ENCODE data around the gene FEZ2. TPM values are rescaled to one million over a fixed set of nuclear protein-coding genes. Genes with fewer than 3 reads are reported as not detected.

Gene FEZ2
- total and polyA plus RNA-seq, 10 of the 15 experiments (the other 5 are each of a cell fraction or from before 2014, with no cell fraction given), result 3.0 to 15.4 (median 6.6) TPM

DNA sequence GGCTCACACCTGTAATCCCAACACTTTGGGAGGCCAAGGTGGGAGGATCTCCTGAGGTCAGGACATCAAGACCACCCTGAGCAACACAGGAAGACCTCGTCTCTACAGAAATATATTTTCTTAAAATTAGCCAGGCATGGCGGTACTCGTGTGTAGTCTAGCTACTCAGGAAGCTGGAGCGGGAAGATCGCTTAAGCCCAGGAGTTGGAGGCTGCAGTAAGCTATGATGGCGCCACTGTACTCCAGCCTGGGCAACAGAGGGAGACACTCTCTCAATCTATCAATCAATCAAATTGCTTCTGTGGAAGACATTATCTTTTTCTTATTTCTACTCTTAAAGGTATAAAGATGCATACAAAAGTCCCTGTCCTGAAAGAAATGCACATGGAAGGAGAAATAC is 11.3 kb downstream of the FEZ2 start:
- BruUV-seq (replicated peaks), result no TSS peak
- intact Hi-C loops (cut with micrococcal nuclease; ENCODE audit: unreplicated experiment) (no loop called here), in situ Hi-C loops (cut with MboI) (no loop called here)
- Histone ChIP-seq H4K20me1 (ENCODE audit: control insufficient read depth, insufficient read depth) (no peaks in the 10 kb centered on the region), H3K9me3 (replicated peaks; ENCODE audit: control insufficient read depth, insufficient read depth, low read length) (no peaks in the 10 kb centered on the region), H3K79me2 (ENCODE audit: control insufficient read depth, insufficient read depth, low read length) (no peaks in the 10 kb centered on the region; the same call in 1 of the 2 replicates), H2AFZ (ENCODE audit: control insufficient read depth, low read depth, low read length) (no peak overlapping the region), H3K4me2 (ENCODE audit: control insufficient read depth, insufficient read depth) (no peak overlapping the region), H3K9ac (ENCODE audit: control insufficient read depth, insufficient read depth, low read length) (no peak overlapping the region), H3K27ac (ENCODE audit: control insufficient read depth, insufficient read depth) (no peak overlapping the region), H3K27me3 (replicated peaks in 1 of 2; ENCODE audit: control insufficient read depth in 2 of 2, insufficient read depth in 2 of 2, low read length in 1 of 2) (no peaks in the 10 kb centered on the region), H3K4me1 (ENCODE audit: control insufficient read depth, insufficient read depth, low read length) (no peaks in the 10 kb centered on the region), H3K4me3 (no peak overlapping the region), H3K36me3 (ENCODE audit: control insufficient read depth in 2 of 2, insufficient read depth in 2 of 2, low read length in 1 of 2) (peaks cover 2 to 9% of the 10 kb centered on the region in 2 experiments; a peak in 3 of 4 replicates)
- RAD21 ChIA-PET (ENCODE audit: unreplicated experiment), result no interaction called here
- POLR2A ChIA-PET, result no interaction called here
- FAIRE-seq (no peak), DNase-seq (ENCODE audit: low read depth, low spot score) (no peak), ATAC-seq (no peak)
- CTCF ChIA-PET, result no interaction called here
- SMC1A ChIA-PET (ENCODE audit: uncharacterized antibody, unreplicated experiment), result interaction anchor here (0.9 kb wide), 1 partner anchor 18 kb away, joined by 3 read pairs; no protein-coding TSS in a partner anchor
- WGBS (ENCODE audit: insufficient coverage, insufficient replicate concordance, low lambda C conversion rate, missing lambda C conversion rate), result 100% methylated on average over 6 of the region's 6 CpGs
- TF ChIP-seq SREBF2 (IDR thresholded peaks at IDR 0.05; ENCODE audit: low read length), result no peak
- TF ChIP-seq, protein P1, sequence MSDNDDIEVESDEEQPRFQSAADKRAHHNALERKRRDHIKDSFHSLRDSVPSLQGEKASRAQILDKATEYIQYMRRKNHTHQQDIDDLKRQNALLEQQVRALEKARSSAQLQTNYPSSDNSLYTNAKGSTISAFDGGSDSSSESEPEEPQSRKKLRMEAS (IDR thresholded peaks at IDR 0.05; ENCODE audit: low read depth, low read length), result no peak
- no peak for TF ChIP-seq BRCA1 (IDR thresholded peaks at IDR 0.05; ENCODE audit: low read depth, low read length)
- no peak for TF ChIP-seq ZBTB33 (IDR thresholded peaks at IDR 0.05)
- no peak for TF ChIP-seq PML (IDR thresholded peaks at IDR 0.05; ENCODE audit: low read length)
- no peak for TF ChIP-seq JUND (IDR thresholded peaks at IDR 0.05; ENCODE audit: low read depth, low read length)
- no peak for TF ChIP-seq IKZF1 (conservative IDR thresholded peaks at IDR 0.05)
- TF ChIP-seq PAX8 (IDR thresholded peaks at IDR 0.05), result no peak
- TF ChIP-seq CUX1 (IDR thresholded peaks at IDR 0.05; ENCODE audit: insufficient replicate concordance, low read depth, low read length), result no peak
- no peak for TF ChIP-seq E4F1 (IDR thresholded peaks at IDR 0.05; ENCODE audit: borderline replicate concordance, partially characterized antibody)
- TF ChIP-seq FOXM1 (IDR thresholded peaks at IDR 0.05; ENCODE audit: low read depth, low read length), result no peak
- TF ChIP-seq HCFC1 (IDR thresholded peaks at IDR 0.05; ENCODE audit: low read length), result no peak
- TF ChIP-seq, protein P2, sequence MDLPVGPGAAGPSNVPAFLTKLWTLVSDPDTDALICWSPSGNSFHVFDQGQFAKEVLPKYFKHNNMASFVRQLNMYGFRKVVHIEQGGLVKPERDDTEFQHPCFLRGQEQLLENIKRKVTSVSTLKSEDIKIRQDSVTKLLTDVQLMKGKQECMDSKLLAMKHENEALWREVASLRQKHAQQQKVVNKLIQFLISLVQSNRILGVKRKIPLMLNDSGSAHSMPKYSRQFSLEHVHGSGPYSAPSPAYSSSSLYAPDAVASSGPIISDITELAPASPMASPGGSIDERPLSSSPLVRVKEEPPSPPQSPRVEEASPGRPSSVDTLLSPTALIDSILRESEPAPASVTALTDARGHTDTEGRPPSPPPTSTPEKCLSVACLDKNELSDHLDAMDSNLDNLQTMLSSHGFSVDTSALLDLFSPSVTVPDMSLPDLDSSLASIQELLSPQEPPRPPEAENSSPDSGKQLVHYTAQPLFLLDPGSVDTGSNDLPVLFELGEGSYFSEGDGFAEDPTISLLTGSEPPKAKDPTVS (IDR thresholded peaks at IDR 0.05; ENCODE audit: low read depth, low read length), result no peak

Measured in GM12878 (cell line).